ENCODE results near the gene RCN2.

Gene RCN2

DNA sequence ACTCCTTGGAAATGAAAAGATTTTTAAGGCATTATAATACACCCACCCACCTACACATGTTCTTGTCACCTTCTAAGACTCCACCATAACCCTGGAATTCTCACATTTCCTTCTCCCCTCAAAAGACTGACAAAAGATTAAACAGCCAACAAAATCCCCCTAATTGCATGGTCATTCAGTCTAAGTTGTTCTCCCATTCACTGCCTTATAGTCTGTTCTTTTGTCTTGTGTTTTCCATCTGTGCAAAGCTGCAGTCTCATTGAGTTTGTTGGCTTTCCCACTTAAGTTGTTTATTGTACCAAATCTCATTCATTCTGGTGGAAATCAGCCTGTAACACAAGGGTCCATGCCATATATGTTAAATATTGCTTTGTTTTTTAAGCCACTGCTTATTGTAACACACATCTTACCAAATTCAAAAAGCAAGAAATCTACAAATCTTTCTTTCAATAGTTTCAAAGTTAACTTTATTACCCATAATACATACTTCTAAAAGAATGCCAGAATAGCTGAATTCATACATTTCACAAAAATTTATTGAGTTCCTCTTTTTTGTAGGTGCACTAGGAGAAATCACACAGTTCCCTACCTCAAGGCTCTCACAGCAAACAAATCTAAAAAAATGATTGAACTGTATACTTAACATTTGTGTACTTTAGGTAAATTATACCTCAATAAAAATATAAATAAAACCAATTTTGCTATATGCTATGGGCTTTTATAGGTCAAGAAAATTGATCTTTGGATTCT is 2.4 kb upstream of the RCN2 start (continued):
- TF ChIP-seq, protein P1, sequence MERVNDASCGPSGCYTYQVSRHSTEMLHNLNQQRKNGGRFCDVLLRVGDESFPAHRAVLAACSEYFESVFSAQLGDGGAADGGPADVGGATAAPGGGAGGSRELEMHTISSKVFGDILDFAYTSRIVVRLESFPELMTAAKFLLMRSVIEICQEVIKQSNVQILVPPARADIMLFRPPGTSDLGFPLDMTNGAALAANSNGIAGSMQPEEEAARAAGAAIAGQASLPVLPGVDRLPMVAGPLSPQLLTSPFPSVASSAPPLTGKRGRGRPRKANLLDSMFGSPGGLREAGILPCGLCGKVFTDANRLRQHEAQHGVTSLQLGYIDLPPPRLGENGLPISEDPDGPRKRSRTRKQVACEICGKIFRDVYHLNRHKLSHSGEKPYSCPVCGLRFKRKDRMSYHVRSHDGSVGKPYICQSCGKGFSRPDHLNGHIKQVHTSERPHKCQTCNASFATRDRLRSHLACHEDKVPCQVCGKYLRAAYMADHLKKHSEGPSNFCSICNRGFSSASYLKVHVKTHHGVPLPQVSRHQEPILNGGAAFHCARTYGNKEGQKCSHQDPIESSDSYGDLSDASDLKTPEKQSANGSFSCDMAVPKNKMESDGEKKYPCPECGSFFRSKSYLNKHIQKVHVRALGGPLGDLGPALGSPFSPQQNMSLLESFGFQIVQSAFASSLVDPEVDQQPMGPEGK (CRISPR knock-in tag; IDR thresholded peaks at IDR 0.05; ENCODE audit: borderline replicate concordance): no peak
- TF ChIP-seq BACH2 (CRISPR knock-in tag; IDR thresholded peaks at IDR 0.05; ENCODE audit: borderline replicate concordance) (no peak), ZNF70 (CRISPR knock-in tag; IDR thresholded peaks at IDR 0.05) (no peak), RARB (CRISPR knock-in tag; IDR thresholded peaks at IDR 0.05) (no peak), ZFP30 (CRISPR knock-in tag; IDR thresholded peaks at IDR 0.05) (no peak), PPARA (CRISPR knock-in tag; IDR thresholded peaks at IDR 0.05; ENCODE audit: borderline replicate concordance) (no peak)
- TF ChIP-seq, protein P2, sequence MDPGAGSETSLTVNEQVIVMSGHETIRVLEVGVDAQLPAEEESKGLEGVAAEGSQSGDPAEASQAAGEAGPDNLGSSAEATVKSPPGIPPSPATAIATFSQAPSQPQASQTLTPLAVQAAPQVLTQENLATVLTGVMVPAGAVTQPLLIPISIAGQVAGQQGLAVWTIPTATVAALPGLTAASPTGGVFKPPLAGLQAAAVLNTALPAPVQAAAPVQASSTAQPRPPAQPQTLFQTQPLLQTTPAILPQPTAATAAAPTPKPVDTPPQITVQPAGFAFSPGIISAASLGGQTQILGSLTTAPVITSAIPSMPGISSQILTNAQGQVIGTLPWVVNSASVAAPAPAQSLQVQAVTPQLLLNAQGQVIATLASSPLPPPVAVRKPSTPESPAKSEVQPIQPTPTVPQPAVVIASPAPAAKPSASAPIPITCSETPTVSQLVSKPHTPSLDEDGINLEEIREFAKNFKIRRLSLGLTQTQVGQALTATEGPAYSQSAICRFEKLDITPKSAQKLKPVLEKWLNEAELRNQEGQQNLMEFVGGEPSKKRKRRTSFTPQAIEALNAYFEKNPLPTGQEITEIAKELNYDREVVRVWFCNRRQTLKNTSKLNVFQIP (CRISPR knock-in tag; IDR thresholded peaks at IDR 0.05; ENCODE audit: borderline replicate concordance, low read depth): no peak
- TF ChIP-seq, protein P3, sequence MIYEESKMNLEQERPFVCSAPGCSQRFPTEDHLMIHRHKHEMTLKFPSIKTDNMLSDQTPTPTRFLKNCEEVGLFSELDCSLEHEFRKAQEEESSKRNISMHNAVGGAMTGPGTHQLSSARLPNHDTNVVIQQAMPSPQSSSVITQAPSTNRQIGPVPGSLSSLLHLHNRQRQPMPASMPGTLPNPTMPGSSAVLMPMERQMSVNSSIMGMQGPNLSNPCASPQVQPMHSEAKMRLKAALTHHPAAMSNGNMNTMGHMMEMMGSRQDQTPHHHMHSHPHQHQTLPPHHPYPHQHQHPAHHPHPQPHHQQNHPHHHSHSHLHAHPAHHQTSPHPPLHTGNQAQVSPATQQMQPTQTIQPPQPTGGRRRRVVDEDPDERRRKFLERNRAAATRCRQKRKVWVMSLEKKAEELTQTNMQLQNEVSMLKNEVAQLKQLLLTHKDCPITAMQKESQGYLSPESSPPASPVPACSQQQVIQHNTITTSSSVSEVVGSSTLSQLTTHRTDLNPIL (CRISPR knock-in tag; IDR thresholded peaks at IDR 0.05; ENCODE audit: low read depth): no peak

DNA sequence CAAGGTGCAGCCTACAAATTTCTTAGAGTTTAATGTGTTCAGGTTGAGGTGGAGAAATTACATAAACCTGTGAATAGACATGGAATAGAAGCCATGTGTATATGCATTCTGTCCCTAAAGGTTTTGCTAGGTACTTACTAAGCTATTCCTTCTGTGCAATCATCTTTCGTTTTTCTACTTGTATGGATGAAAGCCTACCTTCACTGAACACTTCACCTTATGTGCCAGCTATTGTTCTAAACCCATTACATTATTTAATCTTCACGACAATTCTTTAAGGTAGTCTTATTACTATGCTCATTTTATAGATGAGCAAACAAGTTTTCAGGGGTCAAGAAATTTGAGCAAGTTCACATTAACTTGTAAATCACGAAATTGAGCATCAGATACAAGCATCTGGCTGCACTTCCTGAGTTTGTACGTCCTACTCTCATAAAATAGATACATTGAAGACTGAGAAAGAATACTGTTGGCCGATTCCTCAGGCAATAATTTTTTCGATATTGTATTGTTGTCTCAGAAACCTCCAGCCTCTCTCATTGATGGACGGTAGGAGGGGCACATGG is 635 bp upstream of the RCN2 start:
- no peak for ATAC-seq

DNA sequence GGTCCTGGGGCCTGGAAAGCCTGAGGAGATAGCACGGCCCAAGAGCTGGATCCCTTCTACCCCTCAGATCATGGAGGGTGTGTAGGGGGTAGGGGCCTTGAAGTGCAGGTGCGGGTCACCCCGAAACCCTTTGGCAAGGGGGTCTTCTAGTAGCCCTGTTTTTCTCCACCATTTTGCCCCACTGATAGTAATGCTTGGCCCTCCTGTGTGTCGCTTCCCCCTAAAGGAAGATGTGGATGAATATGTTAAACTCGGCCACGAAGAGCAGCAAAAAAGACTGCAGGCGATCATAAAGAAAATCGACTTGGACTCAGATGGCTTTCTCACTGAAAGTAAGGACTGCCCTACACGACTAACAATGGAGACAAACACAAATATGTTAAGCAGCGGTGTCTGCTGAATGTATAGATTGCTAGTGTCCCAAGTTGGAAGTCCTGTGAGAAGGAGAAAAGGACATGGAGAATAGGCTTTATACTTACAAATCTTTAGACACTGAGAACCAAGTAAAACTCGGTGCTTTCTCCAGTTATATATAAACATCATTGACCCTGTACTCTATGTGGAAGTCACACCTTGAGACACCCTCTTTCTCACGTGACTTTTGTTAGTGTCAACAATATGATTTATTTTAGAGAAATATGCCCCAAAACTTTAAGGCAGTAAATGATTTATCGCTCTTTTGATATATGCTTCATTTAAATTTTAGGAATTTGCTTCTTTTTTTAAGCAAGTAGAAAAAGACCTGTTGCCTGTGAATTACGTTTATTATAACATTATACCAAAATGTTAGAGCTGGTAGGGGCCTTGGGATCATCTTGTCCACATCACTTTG is 802 bp downstream of the RCN2 start:
- no peak for TF ChIP-seq ZFP30 (CRISPR knock-in tag; IDR thresholded peaks at IDR 0.05)
- TF ChIP-seq ZNF565 (CRISPR knock-in tag; conservative IDR thresholded peaks at IDR 0.05; ENCODE audit: low read depth): no peak
- no peak for TF ChIP-seq BACH2 (CRISPR knock-in tag; IDR thresholded peaks at IDR 0.05; ENCODE audit: borderline replicate concordance)
- TF ChIP-seq ZFP3 (CRISPR knock-in tag; IDR thresholded peaks at IDR 0.05): no peak
- TF ChIP-seq, protein P1 (CRISPR knock-in tag; IDR thresholded peaks at IDR 0.05; ENCODE audit: borderline replicate concordance): no peak
- no peak for TF ChIP-seq ZNF70 (CRISPR knock-in tag; IDR thresholded peaks at IDR 0.05)
- no peak for TF ChIP-seq PPARA (CRISPR knock-in tag; IDR thresholded peaks at IDR 0.05; ENCODE audit: borderline replicate concordance)
- TF ChIP-seq, protein P2 (CRISPR knock-in tag; IDR thresholded peaks at IDR 0.05; ENCODE audit: borderline replicate concordance, low read depth): no peak
- TF ChIP-seq, protein P3 (CRISPR knock-in tag; IDR thresholded peaks at IDR 0.05; ENCODE audit: low read depth): no peak
- TF ChIP-seq GLIS3 (CRISPR knock-in tag; IDR thresholded peaks at IDR 0.05): no peak
- TF ChIP-seq ARNTL (CRISPR knock-in tag; IDR thresholded peaks at IDR 0.05; ENCODE audit: borderline replicate concordance, low read depth): no peak
- TF ChIP-seq TCF4 (CRISPR knock-in tag; IDR thresholded peaks at IDR 0.05; ENCODE audit: borderline replicate concordance): no peak
- TF ChIP-seq, protein P4, sequence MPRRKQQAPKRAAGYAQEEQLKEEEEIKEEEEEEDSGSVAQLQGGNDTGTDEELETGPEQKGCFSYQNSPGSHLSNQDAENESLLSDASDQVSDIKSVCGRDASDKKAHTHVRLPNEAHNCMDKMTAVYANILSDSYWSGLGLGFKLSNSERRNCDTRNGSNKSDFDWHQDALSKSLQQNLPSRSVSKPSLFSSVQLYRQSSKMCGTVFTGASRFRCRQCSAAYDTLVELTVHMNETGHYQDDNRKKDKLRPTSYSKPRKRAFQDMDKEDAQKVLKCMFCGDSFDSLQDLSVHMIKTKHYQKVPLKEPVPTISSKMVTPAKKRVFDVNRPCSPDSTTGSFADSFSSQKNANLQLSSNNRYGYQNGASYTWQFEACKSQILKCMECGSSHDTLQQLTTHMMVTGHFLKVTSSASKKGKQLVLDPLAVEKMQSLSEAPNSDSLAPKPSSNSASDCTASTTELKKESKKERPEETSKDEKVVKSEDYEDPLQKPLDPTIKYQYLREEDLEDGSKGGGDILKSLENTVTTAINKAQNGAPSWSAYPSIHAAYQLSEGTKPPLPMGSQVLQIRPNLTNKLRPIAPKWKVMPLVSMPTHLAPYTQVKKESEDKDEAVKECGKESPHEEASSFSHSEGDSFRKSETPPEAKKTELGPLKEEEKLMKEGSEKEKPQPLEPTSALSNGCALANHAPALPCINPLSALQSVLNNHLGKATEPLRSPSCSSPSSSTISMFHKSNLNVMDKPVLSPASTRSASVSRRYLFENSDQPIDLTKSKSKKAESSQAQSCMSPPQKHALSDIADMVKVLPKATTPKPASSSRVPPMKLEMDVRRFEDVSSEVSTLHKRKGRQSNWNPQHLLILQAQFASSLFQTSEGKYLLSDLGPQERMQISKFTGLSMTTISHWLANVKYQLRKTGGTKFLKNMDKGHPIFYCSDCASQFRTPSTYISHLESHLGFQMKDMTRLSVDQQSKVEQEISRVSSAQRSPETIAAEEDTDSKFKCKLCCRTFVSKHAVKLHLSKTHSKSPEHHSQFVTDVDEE (CRISPR knock-in tag; IDR thresholded peaks at IDR 0.05): no peak
- no peak for TF ChIP-seq ZNF8 (CRISPR knock-in tag; IDR thresholded peaks at IDR 0.05)
- TF ChIP-seq RARB (CRISPR knock-in tag; IDR thresholded peaks at IDR 0.05): no peak
- TF ChIP-seq CSDC2 (CRISPR knock-in tag; IDR thresholded peaks at IDR 0.05): no peak
- TF ChIP-seq, protein P5, sequence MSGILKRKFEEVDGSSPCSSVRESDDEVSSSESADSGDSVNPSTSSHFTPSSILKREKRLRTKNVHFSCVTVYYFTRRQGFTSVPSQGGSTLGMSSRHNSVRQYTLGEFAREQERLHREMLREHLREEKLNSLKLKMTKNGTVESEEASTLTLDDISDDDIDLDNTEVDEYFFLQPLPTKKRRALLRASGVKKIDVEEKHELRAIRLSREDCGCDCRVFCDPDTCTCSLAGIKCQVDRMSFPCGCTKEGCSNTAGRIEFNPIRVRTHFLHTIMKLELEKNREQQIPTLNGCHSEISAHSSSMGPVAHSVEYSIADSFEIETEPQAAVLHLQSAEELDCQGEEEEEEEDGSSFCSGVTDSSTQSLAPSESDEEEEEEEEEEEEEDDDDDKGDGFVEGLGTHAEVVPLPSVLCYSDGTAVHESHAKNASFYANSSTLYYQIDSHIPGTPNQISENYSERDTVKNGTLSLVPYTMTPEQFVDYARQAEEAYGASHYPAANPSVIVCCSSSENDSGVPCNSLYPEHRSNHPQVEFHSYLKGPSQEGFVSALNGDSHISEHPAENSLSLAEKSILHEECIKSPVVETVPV (CRISPR knock-in tag; IDR thresholded peaks at IDR 0.05): no peak
- no peak for TF ChIP-seq OSR1 (CRISPR knock-in tag; IDR thresholded peaks at IDR 0.05)
- TF ChIP-seq TOX (CRISPR knock-in tag; IDR thresholded peaks at IDR 0.05; ENCODE audit: borderline replicate concordance): no peak
- ATAC-seq: 0 out of 3 replicates have a peak, but pooled peaks have one; percentile 1

More for the DNA sequence above, 635 bp upstream of the RCN2 start:
- TF ChIP-seq TCF4 (CRISPR knock-in tag; IDR thresholded peaks at IDR 0.05; ENCODE audit: borderline replicate concordance) (no peak), ESRRG (CRISPR knock-in tag; IDR thresholded peaks at IDR 0.05) (no peak)

Measured in SK-N-SH treated with all-trans-retinoic acid at 6 μM for 48 hours (cell line).